OCI-LY7 (cell line): ENCODE data around the gene CRIM1. TPM values are rescaled to one million over a fixed set of nuclear protein-coding genes. Genes with fewer than 3 reads are reported as not detected.

Source experiments
- BruUV-seq: library from RNA; stranded (reverse); fragments of 400-500 nt; replicated peaks from 2 replicates; lab custom pipeline; 2021; lab: Mats Ljungman, UMichigan
- CTCF ChIA-PET: fragments of 300-600 bp; sonication (Branson Sonifier 250); formaldehyde crosslinking; loops from one replicate; lab custom pipeline; 2022; ENCODE audit warnings: antibody characterized with exemption; ENCODE audit not compliant: unreplicated experiment; lab: Charles Lee
- POLR2A ChIA-PET: fragments of 300-600 bp; sonication (Branson Sonifier 250); formaldehyde crosslinking; loops from one replicate; lab custom pipeline; 2022; ENCODE audit warnings: antibody characterized with exemption; lab: Charles Lee
- DNase-seq: peaks from one replicate; pipeline ENCODE4 v3.0.0-alpha.2; 2015; ENCODE audit warnings: low spot score
- H2AFZ ChIP-seq: fragments of 200-600 bp; sonication (generic), shearing (Covaris generic); 2 replicates; pipeline ENCODE4 v1.6.1; 2014; ENCODE audit warnings: mild to moderate bottlenecking, antibody characterized with exemption, low read length, moderate library complexity
- H3K27ac ChIP-seq: fragments of 200-600 bp; sonication (generic); 2 replicates; pipeline ENCODE4 v1.5.1; 2014; ENCODE audit warnings: mixed run types, low read depth, mild to moderate bottlenecking, moderate library complexity, low read length, inconsistent platforms; ENCODE audit not compliant: poor library complexity, severe bottlenecking
- H3K36me3 ChIP-seq: fragments of 200-600 bp; sonication (generic); 2 replicates; pipeline ENCODE4 v1.6.1; 2014; ENCODE audit warnings: mild to moderate bottlenecking, antibody characterized with exemption, low read length, moderate library complexity, mixed read lengths; ENCODE audit not compliant: insufficient read depth
- H3K4me1 ChIP-seq: fragments of 200-600 bp; sonication (generic); 2 replicates; pipeline ENCODE4 v1.5.1; 2014; ENCODE audit warnings: mild to moderate bottlenecking, low read length; ENCODE audit not compliant: insufficient read depth, poor library complexity, severe bottlenecking
- H3K4me2 ChIP-seq: fragments of 200-600 bp; sonication (generic); 2 replicates; pipeline ENCODE4 v1.6.1; 2014; ENCODE audit warnings: mild to moderate bottlenecking, low read length
- H3K4me3 ChIP-seq: fragments of 200-600 bp; sonication (generic); 2 replicates; pipeline ENCODE4 v1.5.1; 2014; ENCODE audit warnings: mild to moderate bottlenecking, low read depth, low read length; ENCODE audit not compliant: poor library complexity, severe bottlenecking
- H3K79me2 ChIP-seq: fragments of 200-600 bp; sonication (generic); 2 replicates; pipeline ENCODE4 v1.6.1; 2016; ENCODE audit warnings: low read depth, mild to moderate bottlenecking, low read length, moderate library complexity, mixed read lengths; ENCODE audit not compliant: insufficient read depth
- H3K9me2 ChIP-seq: fragments of 200-600 bp; sonication (generic); 2 replicates; pipeline ENCODE4 v1.6.1; 2016; ENCODE audit warnings: mild to moderate bottlenecking, low read length, mixed read lengths; ENCODE audit not compliant: insufficient read depth
- H3K9me3 ChIP-seq: fragments of 200-600 bp; sonication (generic); 2 replicates; pipeline ENCODE4 v1.6.1; 2014; ENCODE audit warnings: mild to moderate bottlenecking, mixed run types, low read length, mixed read lengths
- H4K20me1 ChIP-seq: fragments of 200-600 bp; sonication (generic); 2 replicates; pipeline ENCODE4 v1.6.1; 2014; ENCODE audit warnings: mild to moderate bottlenecking, antibody characterized with exemption, low read length, moderate library complexity, mixed read lengths; ENCODE audit not compliant: insufficient read depth
- EZH2phosphoT487 ChIP-seq: fragments of 200-600 bp; sonication (generic); IDR thresholded peaks from 2 replicates; pipeline ENCODE4 v1.6.1; 2018; ENCODE audit warnings: low read depth, borderline replicate concordance, mild to moderate bottlenecking, mixed run types, antibody characterized with exemption, low read length, moderate library complexity, mixed read lengths
- intact Hi-C: fragments of 100-400 bp; cut with micrococcal nuclease; formaldehyde crosslinking; loops from one replicate; pipeline ENCODE4 v1.10.0; 2022; ENCODE audit not compliant: unreplicated experiment
- total RNA-seq, 2 experiments: library from RNA; depleted of rRNA in 1 of 2; stranded (reverse); fragments of >200 nt in 1 of 2; shearing (Covaris generic) in 1 of 2; gene quantifications; 2 replicates each; pipeline ENCODE4 v1.2.3, GENCODE V29; 2014 to 2022
- TF ChIP-seq, protein P1 (sequence below): fragments of 200-600 bp; sonication (generic); conservative IDR thresholded peaks from 2 replicates; pipeline ENCODE4 v1.5.1; 2014; ENCODE audit warnings: mild to moderate bottlenecking, antibody characterized with exemption, low read length, moderate library complexity, mixed read lengths

The CRIM1 gene
- total RNA-seq, 2 experiments from 2014 or later: 37.0 to 47.4 TPM

DNA sequence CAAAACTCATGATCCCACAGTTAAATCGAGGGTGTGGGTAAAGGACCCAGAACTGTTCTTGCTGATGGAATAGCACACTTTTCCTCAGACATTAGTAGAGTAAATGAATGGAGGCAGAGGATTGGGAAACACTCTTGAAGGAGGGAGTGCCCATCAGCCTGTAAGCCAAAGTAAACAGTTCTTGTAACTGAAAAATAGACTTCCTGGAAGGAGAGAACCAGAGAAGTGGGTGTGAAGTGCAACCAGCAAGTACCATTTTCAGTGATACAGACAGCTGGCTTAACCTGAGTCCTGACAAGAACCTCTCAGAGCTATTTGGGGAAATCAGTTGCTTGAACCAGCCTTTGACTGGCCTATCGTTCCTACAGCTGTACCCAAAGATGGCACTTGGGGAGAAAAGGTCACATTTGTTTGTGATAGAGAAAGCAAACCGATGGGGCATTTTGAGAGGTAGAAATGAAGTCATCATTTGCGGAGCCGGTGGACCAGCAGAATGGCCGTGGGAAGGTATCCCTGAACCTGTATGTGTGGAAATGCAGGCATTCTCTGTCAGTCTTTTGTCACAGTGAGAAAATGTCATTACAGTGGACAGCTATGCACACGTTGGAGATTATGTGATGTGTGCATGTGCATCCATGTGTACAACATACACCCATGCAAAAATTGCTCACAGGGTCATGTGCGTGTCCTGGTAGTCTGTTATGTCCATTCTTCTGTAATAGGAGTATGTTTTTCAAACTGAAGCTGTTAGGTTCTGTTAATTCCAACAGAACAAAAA lies 17.8 kb downstream of the CRIM1 start:
- Histone ChIP-seq H3K36me3 (no peaks in the 10 kb centered on the region), H3K27ac (no peak overlapping the region), H3K4me3 (no peak overlapping the region), H2AFZ (no peak overlapping the region), H3K9me3 (no peaks in the 10 kb centered on the region), H3K9me2 (no peaks in the 10 kb centered on the region), H3K4me1 (peaks cover 5% of the 10 kb centered on the region), H4K20me1 (peaks cover 18% of the 10 kb centered on the region; the same call in 1 of the 2 replicates), H3K4me2 (no peak overlapping the region), H3K79me2 (0 out of 2 replicates have a peak, but pooled peaks cover 19% of the 10 kb centered on the region)
- ChIA-PET CTCF (no interaction called here), POLR2A (interaction anchor here (1.0 to 2.4 kb wide), 3 partner anchors 15 to 33 kb away, joined by 3 to 7 read pairs (median 4); no protein-coding TSS in a partner anchor)
- intact Hi-C loops: no loop called here
- TF ChIP-seq, protein P1, sequence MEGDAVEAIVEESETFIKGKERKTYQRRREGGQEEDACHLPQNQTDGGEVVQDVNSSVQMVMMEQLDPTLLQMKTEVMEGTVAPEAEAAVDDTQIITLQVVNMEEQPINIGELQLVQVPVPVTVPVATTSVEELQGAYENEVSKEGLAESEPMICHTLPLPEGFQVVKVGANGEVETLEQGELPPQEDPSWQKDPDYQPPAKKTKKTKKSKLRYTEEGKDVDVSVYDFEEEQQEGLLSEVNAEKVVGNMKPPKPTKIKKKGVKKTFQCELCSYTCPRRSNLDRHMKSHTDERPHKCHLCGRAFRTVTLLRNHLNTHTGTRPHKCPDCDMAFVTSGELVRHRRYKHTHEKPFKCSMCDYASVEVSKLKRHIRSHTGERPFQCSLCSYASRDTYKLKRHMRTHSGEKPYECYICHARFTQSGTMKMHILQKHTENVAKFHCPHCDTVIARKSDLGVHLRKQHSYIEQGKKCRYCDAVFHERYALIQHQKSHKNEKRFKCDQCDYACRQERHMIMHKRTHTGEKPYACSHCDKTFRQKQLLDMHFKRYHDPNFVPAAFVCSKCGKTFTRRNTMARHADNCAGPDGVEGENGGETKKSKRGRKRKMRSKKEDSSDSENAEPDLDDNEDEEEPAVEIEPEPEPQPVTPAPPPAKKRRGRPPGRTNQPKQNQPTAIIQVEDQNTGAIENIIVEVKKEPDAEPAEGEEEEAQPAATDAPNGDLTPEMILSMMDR: no peak
- no peak for TF ChIP-seq EZH2phosphoT487
- no TSS peak for BruUV-seq
- no peak for DNase-seq

- BruUV-seq: no TSS peak
- Histone ChIP-seq H3K4me3 (no peak overlapping the region), H3K36me3 (no peaks in the 10 kb centered on the region), H3K4me1 (peaks cover 5% of the 10 kb centered on the region), H3K9me2 (no peaks in the 10 kb centered on the region), H3K4me2 (no peak overlapping the region), H3K79me2 (0 out of 2 replicates have a peak, but pooled peaks cover 19% of the 10 kb centered on the region), H3K9me3 (no peaks in the 10 kb centered on the region), H4K20me1 (peaks cover 18% of the 10 kb centered on the region; the same call in 1 of the 2 replicates), H3K27ac (no peak overlapping the region), H2AFZ (no peak overlapping the region)
- DNase-seq: no peak
- no peak for TF ChIP-seq EZH2phosphoT487
- TF ChIP-seq, protein P1: no peak
- CTCF ChIA-PET: no interaction called here
- intact Hi-C loops: no loop called here
- POLR2A ChIA-PET: interaction anchor here (0.7 kb wide), 1 partner anchor 14 kb away, joined by 4 read pairs; no protein-coding TSS in a partner anchor
These were observed 19.0 kb downstream of the CRIM1 start for GRCh38 chr2:36374585-36374984.

DNA sequence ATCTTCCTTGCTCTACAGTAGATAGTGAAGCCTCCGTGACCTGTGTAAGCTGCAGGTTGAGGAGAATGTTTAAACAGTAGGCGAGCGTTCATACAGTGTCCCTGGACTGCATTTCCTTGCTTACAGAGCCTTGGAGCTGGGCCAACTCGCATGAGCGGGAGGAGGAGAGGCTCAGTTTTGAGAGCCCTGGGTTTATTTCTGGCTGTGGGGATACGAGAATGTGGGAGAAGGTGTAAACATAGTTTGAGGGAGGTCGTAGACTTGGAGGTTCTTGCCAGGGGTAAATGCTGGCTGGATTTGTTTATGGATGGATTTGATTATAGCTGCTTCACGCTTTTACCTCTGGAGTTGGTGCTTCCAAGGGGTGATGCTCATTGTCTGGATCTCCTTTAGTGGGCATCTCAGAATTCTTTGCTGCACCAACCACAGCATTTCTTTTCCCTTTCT lies 20.8 kb downstream of the CRIM1 start:
- intact Hi-C loops: no loop called here
- no peaks in the 10 kb centered on the region for H3K36me3 ChIP-seq
- H2AFZ ChIP-seq: no peak overlapping the region
- H3K4me1 ChIP-seq: peaks cover 5% of the 10 kb centered on the region
- BruUV-seq: no TSS peak
- no peaks in the 10 kb centered on the region for H3K9me2 ChIP-seq
- H3K9me3 ChIP-seq: no peaks in the 10 kb centered on the region
- H3K4me3 ChIP-seq: no peak overlapping the region
- no peak for DNase-seq
- H4K20me1 ChIP-seq: peaks cover 18% of the 10 kb centered on the region; the same call in 1 of the 2 replicates
- TF ChIP-seq EZH2phosphoT487: no peak
- TF ChIP-seq, protein P1: no peak
- no peak overlapping the region for H3K4me2 ChIP-seq
- CTCF ChIA-PET: no interaction called here
- H3K27ac ChIP-seq: no peak overlapping the region
- POLR2A ChIA-PET: interaction anchor here (0.5 to 1.4 kb wide), 5 partner anchors 11 to 430 kb away, joined by 3 to 5 read pairs (median 3); no protein-coding TSS in a partner anchor
- H3K79me2 ChIP-seq: 0 out of 2 replicates have a peak, but pooled peaks cover 19% of the 10 kb centered on the region
